ENCODE results near the gene SHOC2. TPM values are rescaled to one million over a fixed set of nuclear protein-coding genes. Genes with fewer than 3 reads are reported as not detected.

The SHOC2 gene
- total RNA-seq, 2 experiments from 2014 or later, result 24.9 to 27.2 TPM

DNA sequence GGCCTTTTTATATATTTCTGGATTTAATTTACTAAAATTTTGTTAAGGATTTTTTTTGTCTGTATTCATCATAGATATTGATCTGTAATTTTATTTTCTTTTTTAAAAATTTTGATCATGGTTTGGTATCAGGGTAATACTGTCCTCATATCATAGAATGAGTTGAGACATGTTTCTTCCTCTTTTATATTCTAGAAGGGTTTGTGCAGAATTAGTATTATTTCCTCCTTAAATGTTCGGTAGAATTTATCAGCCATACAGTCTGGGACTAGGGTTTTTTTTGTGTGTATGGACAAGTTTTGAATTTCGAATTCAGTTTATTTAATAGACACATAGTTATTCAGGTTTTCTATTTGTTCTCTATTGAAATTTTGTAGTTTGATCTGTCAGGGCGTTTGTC lies 54.0 kb downstream of the SHOC2 start:
- intact Hi-C loops (cut with micrococcal nuclease), result no loop called here
- H3K27ac Mint-ChIP-seq, result no peak overlapping the region
- CTCF ChIA-PET, result no interaction called here
- peaks cover under 1% of the 10 kb centered on the region for H3K9me3 Mint-ChIP-seq
- H3K4me1 Mint-ChIP-seq (ENCODE audit: low read depth), result peaks cover 51% of the 10 kb centered on the region
- H3K36me3 Mint-ChIP-seq (ENCODE audit: low read depth), result peaks cover 2% of the 10 kb centered on the region
- DNase-seq, result no peak
- no peaks in the 10 kb centered on the region for H3K27me3 Mint-ChIP-seq (ENCODE audit: low read depth)
- H3K4me3 Mint-ChIP-seq, result no peak overlapping the region

DNA sequence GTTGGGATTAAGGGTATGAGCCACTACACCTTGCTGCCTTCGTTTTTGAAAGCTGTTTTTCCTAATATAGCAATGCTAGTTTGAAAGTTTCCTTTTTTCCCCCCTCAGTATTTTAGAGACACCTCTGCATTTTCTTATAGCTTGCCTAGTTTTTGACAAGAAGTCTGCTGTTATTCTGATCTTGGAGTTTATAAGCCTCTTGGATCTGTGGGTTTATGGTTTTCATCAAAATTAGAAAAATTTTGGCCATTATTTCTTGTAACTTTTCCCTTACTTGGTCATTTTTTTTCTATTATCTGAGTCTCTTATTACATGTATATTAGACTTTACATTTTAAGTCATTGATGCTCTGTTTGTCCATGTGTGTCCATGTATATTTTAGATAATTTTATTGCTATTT lies 57.2 kb downstream of the SHOC2 start:
- intact Hi-C loops (cut with micrococcal nuclease), result no loop called here
- Mint-ChIP-seq H3K27ac (no peak overlapping the region), H3K4me1 (ENCODE audit: low read depth) (peaks cover 55% of the 10 kb centered on the region), H3K36me3 (ENCODE audit: low read depth) (peaks cover 14% of the 10 kb centered on the region), H3K4me3 (no peak overlapping the region), H3K9me3 (peaks cover 5% of the 10 kb centered on the region), H3K27me3 (ENCODE audit: low read depth) (no peaks in the 10 kb centered on the region)
- no peak for DNase-seq
- CTCF ChIA-PET, result interaction anchor here (0.6 kb wide), 1 partner anchor 352 kb away, joined by 3 read pairs; no protein-coding TSS in a partner anchor

DNA sequence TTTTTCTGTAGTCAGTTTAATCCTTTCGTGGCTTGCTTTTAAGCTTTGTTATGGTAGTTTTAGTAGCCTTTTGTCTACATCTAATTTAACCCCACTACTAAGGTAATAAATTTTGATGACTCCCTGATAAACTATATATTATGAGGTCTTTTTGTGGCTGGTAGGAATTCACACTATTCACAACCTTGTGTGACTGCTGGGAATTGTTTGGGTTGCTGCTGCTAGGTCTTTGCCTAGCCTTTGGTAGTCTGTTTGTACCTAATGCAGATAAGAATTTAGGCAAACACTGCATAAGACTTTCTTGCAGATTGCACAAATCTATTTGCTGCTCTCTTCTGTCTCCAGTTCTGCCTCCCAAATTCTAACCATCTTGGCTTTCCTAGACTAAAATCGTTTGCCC lies 58.3 kb downstream of the SHOC2 start:
- Mint-ChIP-seq H3K4me1 (ENCODE audit: low read depth) (peaks cover 50% of the 10 kb centered on the region), H3K27ac (no peak overlapping the region), H3K4me3 (no peak overlapping the region), H3K36me3 (ENCODE audit: low read depth) (peaks cover 14% of the 10 kb centered on the region), H3K9me3 (peaks cover 5% of the 10 kb centered on the region), H3K27me3 (ENCODE audit: low read depth) (no peaks in the 10 kb centered on the region)
- DNase-seq, result no peak
- CTCF ChIA-PET, result no interaction called here
- intact Hi-C loops (cut with micrococcal nuclease), result no loop called here

DNA sequence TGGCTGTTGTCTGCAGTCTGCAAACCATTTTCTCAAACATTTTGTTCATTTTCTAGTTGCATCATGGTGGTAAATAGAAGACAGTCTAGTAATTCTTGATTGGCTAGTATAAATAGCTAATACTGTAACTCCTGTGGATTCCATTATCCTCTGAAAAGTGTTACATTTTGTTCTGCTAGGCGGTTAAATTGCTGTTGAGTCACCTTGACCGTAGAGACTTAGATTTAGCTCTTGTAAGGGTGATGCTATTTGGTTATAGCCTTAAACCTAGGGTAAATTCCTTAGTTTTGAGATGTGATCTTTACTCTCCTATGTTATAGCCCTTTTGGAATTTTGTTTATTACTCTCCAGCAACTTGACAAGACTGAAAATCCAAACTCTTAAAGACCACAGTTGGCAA lies 58.8 kb downstream of the SHOC2 start:
- CTCF ChIA-PET, result no interaction called here
- DNase-seq, result no peak
- intact Hi-C loops (cut with micrococcal nuclease), result no loop called here
- Mint-ChIP-seq H3K27me3 (ENCODE audit: low read depth) (no peaks in the 10 kb centered on the region), H3K27ac (no peak overlapping the region), H3K9me3 (peaks cover 5% of the 10 kb centered on the region), H3K36me3 (ENCODE audit: low read depth) (peaks cover 14% of the 10 kb centered on the region), H3K4me3 (no peak overlapping the region), H3K4me1 (ENCODE audit: low read depth) (peaks cover 48% of the 10 kb centered on the region)

DNA sequence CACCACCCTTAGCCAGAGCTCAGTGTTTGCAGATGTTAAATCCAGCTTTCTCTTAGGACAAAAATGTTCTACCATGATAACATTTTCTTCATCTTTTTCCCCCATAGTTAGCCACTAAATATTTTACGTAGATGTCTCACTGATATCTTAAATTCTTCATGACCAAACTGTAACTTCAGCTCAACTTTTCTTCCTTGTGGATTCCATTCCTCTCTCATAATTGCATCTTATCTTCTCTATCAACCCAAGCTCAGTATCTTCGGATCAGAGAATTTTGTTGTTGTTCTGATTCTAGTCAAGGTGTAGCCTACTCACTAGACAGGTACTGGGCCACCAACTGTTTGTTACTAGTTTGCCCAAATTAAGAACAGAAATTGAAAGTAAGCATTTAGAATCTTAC lies 60.2 kb downstream of the SHOC2 start:
- intact Hi-C loops (cut with micrococcal nuclease), result no loop called here
- no peaks in the 10 kb centered on the region for H3K27me3 Mint-ChIP-seq (ENCODE audit: low read depth)
- DNase-seq, result no peak
- H3K36me3 Mint-ChIP-seq (ENCODE audit: low read depth), result peaks cover 15% of the 10 kb centered on the region
- peaks cover 5% of the 10 kb centered on the region for H3K9me3 Mint-ChIP-seq
- H3K27ac Mint-ChIP-seq, result no peak overlapping the region
- CTCF ChIA-PET, result interaction anchor here (0.9 kb wide), 1 partner anchor 189 kb away, joined by 3 read pairs; no protein-coding TSS in a partner anchor
- H3K4me1 Mint-ChIP-seq (ENCODE audit: low read depth), result peaks cover 48% of the 10 kb centered on the region
- H3K4me3 Mint-ChIP-seq, result no peak overlapping the region

DNA sequence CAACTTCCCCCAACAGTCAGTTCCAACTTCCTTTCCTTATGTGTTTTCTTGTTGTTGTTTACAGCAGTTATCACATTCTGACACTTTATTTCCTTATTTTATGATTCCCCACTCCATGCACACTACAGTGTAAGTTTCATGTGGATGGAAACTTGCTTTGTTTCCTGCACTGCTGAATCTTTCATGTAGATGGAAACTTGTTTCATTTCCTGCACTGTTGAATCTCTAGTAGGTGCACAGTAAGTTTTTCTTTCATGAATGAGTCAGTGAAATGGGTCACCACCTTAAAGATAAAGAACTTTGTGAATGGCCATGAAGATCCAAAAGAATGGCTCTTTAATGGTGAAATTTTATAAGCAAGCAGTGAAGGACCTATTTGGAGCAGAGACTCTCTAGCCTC lies 61.4 kb downstream of the SHOC2 start:
- intact Hi-C loops (cut with micrococcal nuclease), result loop anchor here (1.0 kb wide), 1 partner anchor 62 kb away; the partner anchor contains the start of genes BBIP1 and SHOC2
- Mint-ChIP-seq H3K27me3 (ENCODE audit: low read depth) (no peaks in the 10 kb centered on the region), H3K4me3 (no peak overlapping the region), H3K4me1 (ENCODE audit: low read depth) (peaks cover 47% of the 10 kb centered on the region), H3K27ac (no peak overlapping the region), H3K36me3 (ENCODE audit: low read depth) (peaks cover 15% of the 10 kb centered on the region), H3K9me3 (peaks cover 5% of the 10 kb centered on the region)
- DNase-seq, result no peak
- CTCF ChIA-PET, result no interaction called here

DNA sequence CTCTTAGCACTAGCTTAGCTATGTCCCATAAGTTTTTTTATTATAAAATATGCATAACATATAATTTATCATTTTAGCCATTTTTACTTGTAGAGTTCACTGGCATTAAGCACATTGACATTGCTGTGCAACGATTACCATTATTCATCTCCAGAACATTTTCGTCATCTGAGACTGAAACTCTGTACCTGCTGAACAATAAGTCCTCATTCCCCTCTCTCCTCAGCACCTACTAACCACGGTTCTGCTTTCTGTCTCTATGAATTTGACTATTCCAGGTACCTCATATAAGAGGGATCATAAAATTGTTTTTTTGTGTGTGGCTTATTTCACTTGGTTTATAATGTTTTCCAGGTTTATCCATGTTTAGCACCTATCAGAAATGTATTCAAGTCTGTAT lies 64.1 kb downstream of the SHOC2 start:
- Mint-ChIP-seq H3K36me3 (ENCODE audit: low read depth) (peaks cover 18% of the 10 kb centered on the region), H3K4me3 (no peak overlapping the region), H3K27me3 (ENCODE audit: low read depth) (no peaks in the 10 kb centered on the region), H3K27ac (no peak overlapping the region), H3K4me1 (ENCODE audit: low read depth) (peaks cover 33% of the 10 kb centered on the region), H3K9me3 (peaks cover 3% of the 10 kb centered on the region)
- CTCF ChIA-PET, result no interaction called here
- no peak for DNase-seq
- intact Hi-C loops (cut with micrococcal nuclease), result no loop called here

DNA sequence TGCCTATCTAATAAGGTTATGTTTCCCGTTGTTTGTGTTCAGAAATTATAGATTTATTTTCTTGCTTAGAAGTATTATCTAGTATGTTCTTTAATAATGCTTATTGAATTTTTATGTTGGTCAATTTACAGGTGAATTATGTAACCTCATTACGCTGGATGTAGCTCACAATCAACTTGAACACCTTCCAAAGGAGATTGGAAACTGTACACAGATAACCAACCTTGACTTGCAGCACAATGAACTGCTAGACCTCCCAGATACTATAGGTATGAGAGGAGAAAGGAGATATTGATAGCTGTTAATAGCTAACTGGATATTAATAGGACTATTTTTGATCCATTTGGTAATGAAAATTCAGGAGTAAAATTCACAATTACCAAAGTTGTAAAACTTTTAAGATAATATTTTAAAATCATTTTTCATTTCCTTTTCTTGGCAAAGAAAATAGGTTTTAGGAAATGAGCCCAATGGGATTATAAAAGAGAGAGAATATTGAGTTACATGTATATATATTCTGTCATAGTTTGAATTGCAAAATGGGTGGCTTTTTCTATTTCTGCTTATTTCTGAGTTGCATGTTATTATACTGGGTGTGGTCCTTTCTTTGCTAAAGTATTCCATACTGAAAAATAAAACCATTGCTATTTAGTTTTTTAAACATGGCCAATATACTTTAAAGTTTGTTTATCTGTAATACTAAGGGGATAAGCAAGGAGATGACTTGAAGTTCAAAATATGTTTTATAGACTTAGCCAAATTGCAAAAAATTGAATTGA lies 66.3 kb downstream of the SHOC2 start:
- intact Hi-C loops (cut with micrococcal nuclease), result no loop called here
- H3K27ac Mint-ChIP-seq, result no peak overlapping the region
- peaks cover 17% of the 10 kb centered on the region for H3K4me1 Mint-ChIP-seq (ENCODE audit: low read depth)
- DNase-seq, result no peak
- H3K4me3 Mint-ChIP-seq, result no peak overlapping the region
- no peaks in the 10 kb centered on the region for H3K27me3 Mint-ChIP-seq (ENCODE audit: low read depth)
- H3K9me3 Mint-ChIP-seq, result peaks cover 1% of the 10 kb centered on the region
- H3K36me3 Mint-ChIP-seq (ENCODE audit: low read depth), result peaks cover 15% of the 10 kb centered on the region
- CTCF ChIA-PET, result interaction anchor here (0.5 kb wide), 1 partner anchor 184 kb away, joined by 3 read pairs; no protein-coding TSS in a partner anchor

DNA sequence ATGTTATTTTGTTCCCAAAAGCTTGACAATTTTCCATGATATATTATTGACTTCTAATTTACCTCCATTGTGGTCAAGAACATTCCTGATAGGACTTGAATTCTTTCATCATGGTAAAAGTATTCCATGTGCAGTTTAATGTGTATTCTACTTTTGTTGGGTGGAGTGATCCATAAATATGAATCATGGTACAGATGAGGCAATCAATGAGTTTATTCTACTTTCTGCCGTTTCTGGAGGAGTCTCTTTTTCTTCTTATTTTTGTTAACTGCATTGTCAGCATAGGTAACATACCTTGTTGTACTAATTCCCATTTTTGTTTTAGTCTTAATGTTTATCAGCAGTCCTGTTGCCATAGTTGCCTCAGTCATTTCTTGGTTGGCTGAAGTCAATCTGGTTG lies 69.6 kb downstream of the SHOC2 start:
- Mint-ChIP-seq H3K36me3 (ENCODE audit: low read depth) (peaks cover 13% of the 10 kb centered on the region), H3K4me3 (no peak overlapping the region), H3K4me1 (ENCODE audit: low read depth) (peaks cover 25% of the 10 kb centered on the region), H3K27me3 (ENCODE audit: low read depth) (no peaks in the 10 kb centered on the region), H3K9me3 (no peaks in the 10 kb centered on the region), H3K27ac (no peak overlapping the region)
- CTCF ChIA-PET, result no interaction called here
- intact Hi-C loops (cut with micrococcal nuclease), result no loop called here
- DNase-seq, result no peak

DNA sequence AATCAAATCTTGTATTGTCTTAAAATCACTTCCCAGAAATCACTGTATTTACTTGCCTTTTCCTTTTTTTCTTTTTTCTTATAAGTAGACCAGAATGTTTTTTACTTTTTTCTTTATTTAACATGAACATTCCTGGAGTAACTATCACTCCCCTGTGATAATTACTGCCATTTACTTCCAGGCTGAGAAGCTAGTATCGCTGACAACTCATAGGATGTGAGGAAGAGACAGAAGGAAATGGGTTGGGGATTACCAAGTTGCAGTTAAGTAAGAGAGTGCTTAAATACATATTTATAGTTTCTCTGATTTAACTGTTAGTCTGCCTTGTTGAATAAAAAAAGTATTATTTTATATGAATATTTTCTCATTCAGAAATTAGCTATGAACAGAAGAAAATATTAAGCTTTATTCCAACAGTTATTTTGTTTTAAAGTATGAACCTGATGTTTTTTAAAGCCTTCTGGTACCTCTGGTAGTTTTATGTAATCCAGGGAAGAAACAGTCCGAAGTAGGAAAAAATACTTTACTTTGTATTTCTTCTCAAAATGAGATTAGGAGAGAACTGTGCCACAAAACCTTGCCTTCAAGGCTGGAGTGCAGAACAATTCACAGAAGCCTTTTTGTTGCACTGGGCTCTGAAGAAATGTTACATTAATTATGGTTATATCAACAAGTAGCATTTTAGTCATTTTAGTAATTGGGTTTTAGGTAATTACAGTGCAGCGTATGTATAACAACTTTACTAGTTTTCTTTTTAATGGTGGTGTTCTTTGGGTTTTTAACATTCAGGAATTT lies 72.8 kb downstream of the SHOC2 start:
- intact Hi-C loops (cut with micrococcal nuclease), result loop anchor here (5.0 kb wide), 2 partner anchors 380 to 685 kb away; no protein-coding TSS in a partner anchor
- Mint-ChIP-seq H3K4me3 (no peak overlapping the region), H3K27ac (no peak overlapping the region), H3K36me3 (ENCODE audit: low read depth) (peaks cover 12% of the 10 kb centered on the region), H3K27me3 (ENCODE audit: low read depth) (no peaks in the 10 kb centered on the region), H3K4me1 (ENCODE audit: low read depth) (peaks cover 23% of the 10 kb centered on the region), H3K9me3 (no peaks in the 10 kb centered on the region)
- DNase-seq, result no peak
- CTCF ChIA-PET, result interaction anchor here (0.9 to 1.1 kb wide), 2 partner anchors 57 to 85 kb away, joined by 3 read pairs; partner anchors contain the start of gene ADRA2A

DNA sequence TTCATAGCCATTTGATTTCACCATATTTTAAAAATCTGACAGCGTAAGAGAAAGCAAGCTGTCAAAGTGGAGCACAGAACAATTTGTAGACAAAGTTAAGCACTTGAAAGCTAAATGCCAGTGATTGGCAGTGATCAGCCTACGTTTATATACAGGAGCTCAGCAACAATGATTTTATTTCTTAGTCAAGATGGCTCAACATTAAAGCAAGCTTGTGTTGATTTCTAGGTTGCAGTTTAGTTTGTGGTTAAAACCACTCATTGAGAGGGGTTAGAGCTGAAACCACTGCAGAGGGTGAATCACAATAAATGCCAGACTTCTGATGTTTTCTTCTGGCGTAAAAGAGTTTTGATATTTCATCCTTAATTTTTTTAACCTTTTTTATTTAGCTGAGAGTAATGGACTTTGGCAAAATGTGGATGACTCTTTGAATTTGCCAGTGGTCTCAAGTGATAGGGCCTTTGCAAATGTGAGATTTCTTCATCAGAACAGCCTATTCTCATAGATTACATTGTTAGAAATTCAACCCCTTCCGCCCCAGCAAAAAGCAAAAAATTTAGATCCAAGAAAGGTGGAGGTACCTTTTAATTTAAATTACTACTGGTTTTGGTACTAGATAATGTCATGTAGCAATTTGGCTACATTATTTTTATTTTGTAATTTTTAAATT lies 73.8 kb downstream of the SHOC2 start:
- Mint-ChIP-seq H3K4me1 (ENCODE audit: low read depth) (peaks cover 23% of the 10 kb centered on the region), H3K27me3 (ENCODE audit: low read depth) (no peaks in the 10 kb centered on the region), H3K36me3 (ENCODE audit: low read depth) (peaks cover 9% of the 10 kb centered on the region), H3K4me3 (no peak overlapping the region), H3K9me3 (no peaks in the 10 kb centered on the region), H3K27ac (no peak overlapping the region)
- intact Hi-C loops (cut with micrococcal nuclease), result loop anchor here (1.0 to 5.0 kb wide), 5 partner anchors 74 to 686 kb away; partner anchors contain the start of genes BBIP1 and SHOC2
- CTCF ChIA-PET, result interaction anchor here (0.9 kb wide), 1 partner anchor 84 kb away, joined by 3 read pairs; the partner anchor contains the start of gene ADRA2A
- DNase-seq, result peak; percentile 21

DNA sequence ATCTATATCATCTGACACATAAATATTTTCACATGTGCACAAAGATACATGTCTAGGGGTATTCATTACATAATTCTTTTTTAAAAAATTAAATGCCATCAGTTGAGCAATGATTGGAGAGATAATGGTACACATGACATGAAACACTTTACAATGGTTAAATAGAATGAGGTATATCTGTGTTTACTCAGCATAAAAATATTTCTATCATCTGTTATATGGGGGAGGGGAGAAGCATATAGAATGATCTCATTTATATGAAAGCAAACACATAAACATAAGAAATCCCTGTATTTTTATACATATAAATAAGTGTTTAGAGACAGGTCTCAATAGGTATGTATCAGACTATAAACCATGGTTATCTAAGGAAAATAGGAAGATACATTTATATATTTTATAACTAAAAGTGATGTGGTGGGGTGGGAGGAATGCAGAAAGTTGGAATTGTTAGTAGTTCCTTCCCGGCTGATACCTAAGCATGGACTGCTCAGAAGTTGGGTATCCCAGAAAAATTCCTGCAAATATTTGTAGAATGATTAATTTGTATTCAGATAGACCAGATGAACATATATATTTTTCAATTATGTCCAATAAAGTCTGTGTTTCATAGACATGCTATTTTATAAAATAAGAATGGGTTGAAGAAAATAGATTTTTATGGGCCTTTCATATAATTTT lies 75.1 kb downstream of the SHOC2 start:
- H3K36me3 Mint-ChIP-seq (ENCODE audit: low read depth), result peaks cover 10% of the 10 kb centered on the region
- intact Hi-C loops (cut with micrococcal nuclease), result loop anchor here (5.0 kb wide), 2 partner anchors 382 to 687 kb away; no protein-coding TSS in a partner anchor
- H3K4me1 Mint-ChIP-seq (ENCODE audit: low read depth), result peaks cover 23% of the 10 kb centered on the region
- DNase-seq, result no peak
- H3K27ac Mint-ChIP-seq, result no peak overlapping the region
- H3K9me3 Mint-ChIP-seq, result no peaks in the 10 kb centered on the region
- CTCF ChIA-PET, result no interaction called here
- no peak overlapping the region for H3K4me3 Mint-ChIP-seq
- no peaks in the 10 kb centered on the region for H3K27me3 Mint-ChIP-seq (ENCODE audit: low read depth)
